Stimulated activated naive CD8-positive, alpha-beta T cell treated with anti-CD3 and anti-CD28 coated beads, Interleukin-15, Interleukin-2, amounts not matched to agents 100 ng/mL and 50 ng/mL, for 24 hours (primary cell): ENCODE data around the gene PCTP.

ENCODE experiments used
- H3K27ac Mint-ChIP-seq: one replicate; pipeline ENCODE4 v1.8.0; 2021; ENCODE audit warnings: mild to moderate bottlenecking, mixed read lengths
- H3K27me3 Mint-ChIP-seq: one replicate; pipeline ENCODE4 v1.8.0; 2021; ENCODE audit warnings: mixed read lengths
- H3K36me3 Mint-ChIP-seq: one replicate; pipeline ENCODE4 v1.8.0; 2021; ENCODE audit warnings: low read depth, mixed read lengths
- H3K4me1 Mint-ChIP-seq: one replicate; pipeline ENCODE4 v1.8.0; 2021; ENCODE audit warnings: low read depth, mixed read lengths
- H3K4me3 Mint-ChIP-seq: one replicate; pipeline ENCODE4 v1.8.0; 2021; ENCODE audit warnings: mild to moderate bottlenecking, mixed read lengths
- H3K9me3 Mint-ChIP-seq: one replicate; pipeline ENCODE4 v1.8.0; 2021; ENCODE audit warnings: mixed read lengths

The PCTP gene

DNA sequence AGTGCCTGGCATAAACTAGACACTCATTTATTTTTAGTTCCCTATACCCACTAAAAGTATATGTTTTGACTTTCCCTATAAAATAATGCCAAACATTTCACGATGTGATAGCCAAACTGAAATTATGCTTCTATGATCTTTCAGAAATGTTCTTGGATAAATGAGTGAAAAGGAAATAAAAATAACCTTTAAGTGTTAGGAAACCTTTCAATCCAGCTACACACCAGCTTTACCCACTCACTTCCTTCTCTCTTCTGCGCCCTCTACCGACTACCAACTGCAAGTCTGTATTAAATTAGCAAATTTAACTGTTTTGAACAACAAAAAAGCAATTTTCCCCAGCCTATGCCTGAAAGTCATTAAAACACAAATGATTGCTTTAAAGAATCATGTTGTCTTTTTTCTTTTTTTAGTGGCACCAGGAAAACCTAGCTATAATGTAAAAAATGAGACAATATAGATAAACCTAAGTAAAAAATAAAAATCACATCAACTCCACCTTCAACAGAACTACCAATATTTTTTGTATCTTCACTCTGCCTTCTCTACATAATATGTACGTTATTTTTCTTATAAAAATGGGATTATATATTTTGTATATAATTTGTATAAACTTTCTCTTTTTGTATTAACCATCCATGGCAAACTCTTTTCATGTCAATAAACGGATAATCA, 15.0 kb upstream of the PCTP start:
- no peaks in the 10 kb centered on the region for H3K36me3 Mint-ChIP-seq
- no peak overlapping the region for H3K4me3 Mint-ChIP-seq
- no peaks in the 10 kb centered on the region for H3K9me3 Mint-ChIP-seq
- H3K27ac Mint-ChIP-seq: no peak overlapping the region
- H3K27me3 Mint-ChIP-seq: peaks cover 34% of the 10 kb centered on the region
- H3K4me1 Mint-ChIP-seq: peaks cover 56% of the 10 kb centered on the region

DNA sequence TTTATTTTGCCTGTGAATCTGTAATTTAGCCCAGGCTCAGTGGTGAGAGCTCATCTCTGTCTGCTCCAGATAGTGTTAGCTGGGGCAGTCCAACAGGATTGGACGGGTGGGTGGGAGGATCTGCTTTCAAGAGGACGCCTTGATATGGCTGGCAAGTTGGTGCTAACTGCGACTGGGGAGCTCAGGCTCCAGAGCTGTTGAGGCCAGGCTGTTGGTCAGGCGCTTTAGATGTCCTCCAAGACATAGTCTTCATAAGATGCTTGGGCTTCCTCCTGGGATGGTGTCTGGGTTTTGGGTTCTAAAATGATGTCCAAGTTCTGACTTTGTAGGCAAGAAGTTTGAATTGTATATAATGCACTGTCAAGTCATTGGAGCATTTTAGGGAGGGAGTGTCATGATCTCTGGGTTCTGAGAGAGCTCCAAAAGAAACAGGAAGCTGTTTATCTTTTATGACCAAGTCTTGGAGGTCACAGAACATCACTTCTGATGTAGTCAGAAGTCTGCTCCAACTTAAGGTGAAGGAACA, 12.8 kb upstream of the PCTP start:
- Mint-ChIP-seq H3K36me3 (no peaks in the 10 kb centered on the region), H3K27me3 (peaks cover 33% of the 10 kb centered on the region), H3K27ac (no peak overlapping the region), H3K9me3 (no peaks in the 10 kb centered on the region), H3K4me1 (peaks cover 34% of the 10 kb centered on the region), H3K4me3 (no peak overlapping the region)

DNA sequence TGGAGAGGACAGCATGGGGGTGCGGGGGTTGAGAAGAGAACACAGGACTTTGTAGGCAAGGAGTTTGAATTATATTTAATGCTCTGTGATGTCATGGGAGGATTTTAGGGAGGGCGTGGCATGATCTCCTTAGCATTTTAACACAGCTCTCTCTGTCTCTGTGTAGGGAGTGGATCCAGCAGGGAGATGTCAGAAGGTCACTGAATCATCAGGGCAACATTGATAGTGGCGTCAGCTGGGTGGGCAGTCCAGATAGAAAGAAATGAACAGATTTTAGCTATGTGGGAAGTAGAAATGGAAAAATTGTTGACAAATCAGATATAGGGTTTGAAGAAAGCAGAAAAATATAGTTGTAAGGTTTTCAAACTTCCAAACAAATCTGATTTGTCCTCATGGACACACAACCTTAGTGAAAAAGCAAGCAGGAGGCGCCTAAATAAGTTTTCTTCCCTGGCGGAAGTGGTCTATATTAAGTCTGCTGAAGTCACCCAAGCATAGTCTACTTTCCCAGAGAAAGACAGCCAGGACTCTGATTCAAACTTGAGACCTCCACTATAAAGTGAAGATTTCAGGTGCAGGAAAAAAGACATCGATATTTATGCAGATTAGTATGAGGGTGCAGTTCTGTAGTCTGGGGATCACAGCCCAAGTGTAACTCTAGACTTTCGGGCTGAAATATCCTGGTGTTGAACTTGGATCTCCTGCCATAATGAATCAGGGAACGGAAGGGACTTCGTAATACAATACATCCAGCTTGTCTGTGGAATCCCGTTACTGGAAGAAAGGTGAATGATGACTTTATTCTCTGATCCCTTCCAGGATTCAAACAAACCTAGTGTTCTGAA, 10.1 kb upstream of the PCTP start:
- no peaks in the 10 kb centered on the region for H3K9me3 Mint-ChIP-seq
- H3K4me1 Mint-ChIP-seq: peaks cover 7% of the 10 kb centered on the region
- H3K27me3 Mint-ChIP-seq: peaks cover 45% of the 10 kb centered on the region
- no peak overlapping the region for H3K27ac Mint-ChIP-seq
- no peaks in the 10 kb centered on the region for H3K36me3 Mint-ChIP-seq
- no peak overlapping the region for H3K4me3 Mint-ChIP-seq

DNA sequence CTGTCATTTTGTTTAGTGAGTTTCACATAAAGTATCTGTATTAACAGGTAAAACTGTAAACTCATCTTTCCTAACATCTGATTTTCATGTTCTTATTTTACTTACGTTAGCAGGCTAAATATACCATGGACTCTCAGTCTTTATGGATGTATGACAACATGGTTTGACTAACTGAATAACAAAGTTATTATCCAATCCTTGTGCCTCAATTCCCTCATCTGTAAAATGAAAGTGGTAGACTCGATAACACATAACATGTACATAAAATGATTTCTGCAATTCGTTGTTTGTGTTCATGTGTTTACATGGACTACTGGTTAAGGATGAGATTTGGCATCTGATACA, 9.5 kb upstream of the PCTP start:
- Mint-ChIP-seq H3K4me1 (peaks cover 5% of the 10 kb centered on the region), H3K27me3 (peaks cover 50% of the 10 kb centered on the region), H3K9me3 (no peaks in the 10 kb centered on the region), H3K36me3 (no peaks in the 10 kb centered on the region), H3K27ac (no peak overlapping the region), H3K4me3 (no peak overlapping the region)

DNA sequence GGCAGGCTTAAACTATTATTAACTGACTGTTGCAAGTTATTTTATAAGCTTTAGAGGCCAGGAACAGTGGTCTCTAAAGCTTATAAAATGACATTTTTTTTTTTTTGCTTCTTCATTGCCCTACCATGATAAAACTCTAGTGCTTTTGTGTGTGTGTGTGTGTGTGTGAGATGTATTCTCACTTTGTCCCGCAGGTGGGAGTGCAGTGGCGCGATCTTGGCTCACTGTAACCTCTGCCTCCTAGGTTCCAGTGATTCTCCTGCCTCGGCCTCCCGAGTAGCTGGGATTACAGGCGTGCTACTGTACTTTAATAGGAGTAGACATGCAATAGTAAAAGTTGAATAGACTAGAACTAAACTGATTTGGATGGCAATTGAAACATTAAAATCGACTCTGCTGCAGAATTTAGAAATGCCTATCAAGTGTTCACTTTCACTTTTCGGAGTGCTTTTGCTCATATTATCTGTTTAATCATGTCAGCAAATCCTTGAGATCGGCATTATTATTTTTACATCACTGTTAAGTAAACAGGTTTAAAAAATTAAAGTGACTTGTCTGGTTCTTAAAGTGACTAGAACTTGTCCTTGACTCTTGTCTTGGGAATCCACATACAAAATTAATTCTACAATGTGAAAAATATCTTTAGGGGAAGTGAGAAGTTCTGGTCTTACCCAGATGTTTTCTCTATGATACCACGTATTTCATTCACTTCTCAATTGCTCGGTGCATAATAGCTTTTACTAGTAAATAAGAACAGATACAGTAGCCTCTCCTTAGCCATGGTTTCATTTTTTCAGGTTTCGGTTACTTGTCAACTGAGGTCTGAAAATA, 8.4 kb upstream of the PCTP start:
- H3K27ac Mint-ChIP-seq: no peak overlapping the region
- H3K27me3 Mint-ChIP-seq: peaks cover 55% of the 10 kb centered on the region
- peaks cover 5% of the 10 kb centered on the region for H3K4me1 Mint-ChIP-seq
- no peaks in the 10 kb centered on the region for H3K9me3 Mint-ChIP-seq
- no peak overlapping the region for H3K4me3 Mint-ChIP-seq
- no peaks in the 10 kb centered on the region for H3K36me3 Mint-ChIP-seq

DNA sequence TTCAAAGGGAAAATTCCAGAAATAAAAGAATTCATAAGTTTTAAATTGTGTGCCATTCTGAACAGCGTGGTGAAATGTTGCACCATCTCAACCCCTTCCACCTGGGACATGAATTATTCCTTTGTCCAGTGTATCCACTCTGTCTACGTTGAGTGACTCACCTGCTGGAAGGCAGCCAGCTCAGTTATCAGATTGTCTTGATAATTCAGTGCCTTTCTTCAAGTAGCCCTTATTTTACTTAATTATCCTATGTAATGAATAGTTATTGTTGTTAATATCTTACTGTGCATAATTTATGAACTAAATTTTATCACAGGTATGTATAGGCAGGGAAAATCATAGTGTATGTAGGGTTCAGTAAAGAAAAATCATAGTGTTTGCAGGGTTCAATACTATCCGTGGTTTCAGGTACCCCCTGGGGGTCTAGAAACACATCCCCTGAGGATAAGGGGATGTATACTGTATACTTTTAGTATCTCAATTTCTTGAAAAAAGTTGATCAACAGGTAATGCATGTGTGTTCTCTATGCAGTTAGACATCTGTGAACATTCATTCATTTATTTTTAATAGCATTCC, 7.7 kb upstream of the PCTP start:
- no peak overlapping the region for H3K27ac Mint-ChIP-seq
- no peaks in the 10 kb centered on the region for H3K36me3 Mint-ChIP-seq
- H3K4me3 Mint-ChIP-seq: no peak overlapping the region
- no peaks in the 10 kb centered on the region for H3K9me3 Mint-ChIP-seq
- H3K27me3 Mint-ChIP-seq: peaks cover 56% of the 10 kb centered on the region
- peaks cover 2% of the 10 kb centered on the region for H3K4me1 Mint-ChIP-seq

DNA sequence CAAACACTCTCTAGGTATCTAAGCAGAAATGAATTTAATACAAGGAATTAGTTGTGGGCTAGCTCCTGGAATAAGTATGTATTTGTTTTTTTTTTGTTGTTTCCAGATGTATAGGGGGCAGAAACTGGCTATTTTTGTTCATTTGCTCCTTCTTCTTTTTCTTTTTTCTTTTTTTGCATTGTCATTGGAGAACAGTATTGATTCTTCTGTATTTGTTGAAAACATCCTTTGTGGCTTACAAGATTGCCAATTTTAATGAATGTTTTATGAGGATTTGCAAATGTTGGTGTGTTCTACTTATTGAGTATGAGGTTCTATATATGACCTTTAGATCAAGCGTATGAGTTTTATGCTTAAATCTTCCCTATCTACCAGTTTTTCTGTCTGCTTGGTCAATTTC, 5.6 kb upstream of the PCTP start:
- Mint-ChIP-seq H3K4me1 (no peaks in the 10 kb centered on the region), H3K9me3 (no peaks in the 10 kb centered on the region), H3K27ac (no peak overlapping the region), H3K27me3 (peaks cover 66% of the 10 kb centered on the region), H3K36me3 (no peaks in the 10 kb centered on the region), H3K4me3 (no peak overlapping the region)

DNA sequence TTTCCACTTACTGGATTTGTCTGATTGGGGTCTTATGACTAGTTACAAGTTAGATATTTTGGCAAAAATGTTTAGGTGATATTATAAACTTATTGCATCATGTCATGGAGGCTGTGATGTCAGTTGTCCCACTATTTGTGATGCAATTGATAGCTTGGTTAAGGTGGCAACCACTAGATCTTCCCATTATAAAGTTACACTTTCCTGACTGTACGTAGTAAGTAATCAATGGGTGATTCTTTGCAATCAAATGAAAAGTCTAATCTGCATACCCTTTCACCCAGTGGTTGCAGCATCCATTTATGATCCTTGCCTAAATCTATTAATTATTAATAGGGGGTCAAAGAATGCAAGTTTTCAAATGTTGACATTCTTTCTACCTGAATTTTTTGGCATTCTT, 4.4 kb upstream of the PCTP start:
- Mint-ChIP-seq H3K27ac (no peak overlapping the region), H3K27me3 (peaks cover 56% of the 10 kb centered on the region), H3K4me1 (peaks cover 7% of the 10 kb centered on the region), H3K36me3 (no peaks in the 10 kb centered on the region), H3K4me3 (no peak overlapping the region), H3K9me3 (no peaks in the 10 kb centered on the region)

DNA sequence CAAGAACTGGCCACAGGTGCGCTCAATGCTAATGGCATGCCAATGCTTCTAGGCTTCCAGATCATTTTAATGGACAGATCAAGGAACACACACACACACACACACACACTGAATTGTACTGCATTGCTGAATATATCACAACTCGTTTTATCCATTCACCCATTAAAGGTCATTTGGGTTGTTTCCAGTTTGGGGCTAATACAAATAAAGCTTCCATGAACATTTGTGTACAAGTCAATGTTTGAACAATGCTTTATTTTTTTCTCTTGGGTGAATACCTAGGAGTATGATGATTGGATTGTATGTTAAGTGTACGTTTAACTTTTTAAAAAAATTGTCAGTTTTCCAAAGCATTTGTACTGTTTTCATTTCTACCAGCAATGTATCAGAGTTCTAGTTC, 3.6 kb upstream of the PCTP start:
- H3K36me3 Mint-ChIP-seq: no peaks in the 10 kb centered on the region
- peaks cover 51% of the 10 kb centered on the region for H3K27me3 Mint-ChIP-seq
- H3K27ac Mint-ChIP-seq: no peak overlapping the region
- no peaks in the 10 kb centered on the region for H3K9me3 Mint-ChIP-seq
- peaks cover 12% of the 10 kb centered on the region for H3K4me1 Mint-ChIP-seq
- H3K4me3 Mint-ChIP-seq: no peak overlapping the region

DNA sequence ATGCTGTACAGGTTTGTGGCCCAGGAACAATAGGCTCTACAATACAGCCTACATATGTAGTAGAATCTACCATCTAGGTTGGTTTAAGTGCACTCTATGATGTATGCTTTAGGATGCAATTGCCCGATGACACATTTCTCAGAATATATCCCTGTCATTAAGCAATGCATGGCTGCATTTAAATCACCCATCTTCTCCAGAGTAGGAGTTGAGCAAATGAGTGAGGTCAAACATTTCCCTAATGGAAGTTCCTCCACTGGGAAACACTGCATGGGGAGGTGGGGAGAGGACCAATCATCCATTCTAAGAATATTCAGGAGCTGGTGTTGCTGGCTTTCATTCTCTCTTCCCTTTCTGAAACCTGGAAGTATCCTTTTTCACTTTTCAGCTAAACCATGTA, 2.0 kb upstream of the PCTP start:
- peaks cover 18% of the 10 kb centered on the region for H3K4me1 Mint-ChIP-seq
- H3K9me3 Mint-ChIP-seq: no peaks in the 10 kb centered on the region
- H3K27me3 Mint-ChIP-seq: peaks cover 46% of the 10 kb centered on the region
- no peak overlapping the region for H3K27ac Mint-ChIP-seq
- no peaks in the 10 kb centered on the region for H3K36me3 Mint-ChIP-seq
- no peak overlapping the region for H3K4me3 Mint-ChIP-seq

DNA sequence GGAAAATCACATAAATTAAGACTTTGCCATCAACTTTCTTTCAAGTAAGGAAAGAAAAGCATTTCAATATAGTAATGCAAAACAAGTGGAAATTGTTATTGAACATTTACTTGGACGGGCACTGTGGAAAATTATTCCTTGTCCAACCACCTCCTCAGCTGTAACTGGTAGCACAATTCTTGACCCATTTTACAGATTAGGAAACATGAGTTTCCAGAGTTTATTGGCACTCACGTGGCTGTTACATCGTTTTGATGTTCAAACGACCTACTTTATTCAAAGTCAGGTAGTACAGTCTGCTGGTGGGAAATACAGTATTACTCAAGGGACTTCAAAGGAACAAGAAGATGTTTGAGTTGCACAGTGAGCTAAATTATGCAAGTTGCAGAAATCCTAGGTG, 866 bp upstream of the PCTP start:
- H3K27ac Mint-ChIP-seq: no peak overlapping the region
- H3K27me3 Mint-ChIP-seq: peaks cover 39% of the 10 kb centered on the region
- no peaks in the 10 kb centered on the region for H3K9me3 Mint-ChIP-seq
- H3K4me1 Mint-ChIP-seq: peaks cover 18% of the 10 kb centered on the region
- no peaks in the 10 kb centered on the region for H3K36me3 Mint-ChIP-seq
- peak overlapping the region; percentile 85 for H3K4me3 Mint-ChIP-seq

DNA sequence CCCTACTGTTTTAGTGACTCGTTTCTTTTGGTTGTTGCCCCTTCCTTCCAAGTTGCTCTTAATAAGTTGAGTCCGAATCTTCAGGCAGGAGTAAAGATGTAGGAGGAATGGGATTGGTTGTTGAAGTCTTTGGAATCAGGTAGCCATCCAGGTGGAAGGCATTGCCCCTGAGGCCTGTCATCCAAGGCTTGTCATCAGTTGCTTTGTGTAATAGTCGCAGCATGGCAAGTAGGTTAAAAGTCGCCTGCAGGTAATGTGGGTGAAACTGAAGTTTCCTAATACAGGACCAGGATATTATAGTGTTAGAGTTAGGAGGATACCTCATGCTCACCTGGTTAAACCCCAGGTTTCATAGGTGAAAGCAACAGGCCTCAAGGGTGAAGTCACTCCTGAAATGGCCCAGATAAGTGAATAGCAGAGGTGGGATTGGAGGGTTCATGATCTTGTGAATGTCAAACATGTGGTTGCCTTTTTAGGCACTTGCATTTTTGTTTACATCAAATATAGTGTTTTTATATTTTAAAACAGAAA, 934 bp downstream of the PCTP start:
- Mint-ChIP-seq H3K4me1 (peaks cover 18% of the 10 kb centered on the region), H3K4me3 (peak overlapping the region; percentile 85), H3K27me3 (peaks cover 25% of the 10 kb centered on the region), H3K36me3 (no peaks in the 10 kb centered on the region), H3K9me3 (no peaks in the 10 kb centered on the region), H3K27ac (peak overlapping the region; percentile 72)

DNA sequence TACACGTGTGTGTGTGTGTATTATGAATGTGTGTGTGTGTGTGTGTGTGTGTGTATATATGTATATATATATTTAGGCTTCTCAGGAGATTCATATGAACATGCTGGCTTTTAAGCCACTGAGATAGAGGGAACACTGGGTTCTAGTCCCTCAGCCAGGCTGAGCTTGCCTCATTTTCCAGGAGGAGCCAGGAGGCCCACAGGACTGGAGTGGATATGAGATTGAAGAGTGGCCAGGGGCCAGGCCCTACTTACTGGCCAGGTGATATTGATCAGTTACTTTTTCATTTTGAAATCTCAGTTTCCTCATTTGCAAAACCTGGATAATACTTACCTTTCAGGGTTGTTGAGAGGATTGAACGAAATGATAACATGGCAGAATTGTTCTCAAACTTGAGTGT, 5.8 kb downstream of the PCTP start:
- peaks cover 9% of the 10 kb centered on the region for H3K4me1 Mint-ChIP-seq
- no peak overlapping the region for H3K27ac Mint-ChIP-seq
- H3K9me3 Mint-ChIP-seq: no peaks in the 10 kb centered on the region
- no peaks in the 10 kb centered on the region for H3K36me3 Mint-ChIP-seq
- H3K4me3 Mint-ChIP-seq: no peak overlapping the region
- H3K27me3 Mint-ChIP-seq: no peaks in the 10 kb centered on the region

DNA sequence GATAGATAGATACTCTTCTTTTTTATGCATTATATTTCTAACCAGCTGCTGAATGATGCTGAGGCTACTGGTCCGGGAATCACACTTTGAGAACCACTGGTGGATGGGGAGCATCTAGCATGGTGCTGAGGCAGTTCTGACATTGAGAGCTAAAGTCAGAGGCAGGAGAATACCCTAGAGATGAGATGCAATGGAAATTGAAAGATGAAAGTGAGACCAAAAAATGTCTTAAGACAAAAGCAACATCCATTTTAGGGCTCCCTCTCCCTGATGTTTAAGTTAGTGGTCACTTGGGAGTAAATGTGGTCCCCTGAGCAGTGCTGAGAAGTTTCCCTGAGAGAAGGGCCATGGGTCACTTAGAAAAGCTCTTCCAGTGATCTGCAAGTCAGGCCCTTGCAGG, 6.8 kb downstream of the PCTP start:
- no peaks in the 10 kb centered on the region for H3K9me3 Mint-ChIP-seq

More for the DNA sequence above, 6.8 kb downstream of the PCTP start:
- H3K4me1 Mint-ChIP-seq: peaks cover 3% of the 10 kb centered on the region
- H3K27ac Mint-ChIP-seq: no peak overlapping the region
- no peaks in the 10 kb centered on the region for H3K36me3 Mint-ChIP-seq
- H3K27me3 Mint-ChIP-seq: no peaks in the 10 kb centered on the region
- no peak overlapping the region for H3K4me3 Mint-ChIP-seq
